GM10248 (cell line): ENCODE measurements around the gene TMEM270.

ENCODE experiments used
- CTCF ChIA-PET: fragments of 300-600 bp; sonication (Branson Sonifier 250); formaldehyde crosslinking; extraction: SDS; loops from one replicate; lab custom pipeline; 2021; ENCODE audit warnings: antibody characterized with exemption; lab: Yijun Ruan, JAX
- POLR2A ChIA-PET: fragments of 350-650 bp; sonication (Branson Sonifier 250); formaldehyde crosslinking; extraction: SDS; loops from one replicate; lab custom pipeline; 2020; ENCODE audit warnings: antibody characterized with exemption; lab: Yijun Ruan, JAX
- DNase-seq: peaks from one replicate; pipeline ENCODE4 v3.0.0; 2012; ENCODE audit errors: extremely low spot score
- TF ChIP-seq, protein P1 (sequence below): IDR thresholded peaks from 2 replicates; pipeline ENCODE4 v1.5.1; 2012; ENCODE audit warnings: mild to moderate bottlenecking, low read depth; ENCODE audit errors: extremely low read depth, missing control alignments, control extremely low read depth

Gene TMEM270

DNA sequence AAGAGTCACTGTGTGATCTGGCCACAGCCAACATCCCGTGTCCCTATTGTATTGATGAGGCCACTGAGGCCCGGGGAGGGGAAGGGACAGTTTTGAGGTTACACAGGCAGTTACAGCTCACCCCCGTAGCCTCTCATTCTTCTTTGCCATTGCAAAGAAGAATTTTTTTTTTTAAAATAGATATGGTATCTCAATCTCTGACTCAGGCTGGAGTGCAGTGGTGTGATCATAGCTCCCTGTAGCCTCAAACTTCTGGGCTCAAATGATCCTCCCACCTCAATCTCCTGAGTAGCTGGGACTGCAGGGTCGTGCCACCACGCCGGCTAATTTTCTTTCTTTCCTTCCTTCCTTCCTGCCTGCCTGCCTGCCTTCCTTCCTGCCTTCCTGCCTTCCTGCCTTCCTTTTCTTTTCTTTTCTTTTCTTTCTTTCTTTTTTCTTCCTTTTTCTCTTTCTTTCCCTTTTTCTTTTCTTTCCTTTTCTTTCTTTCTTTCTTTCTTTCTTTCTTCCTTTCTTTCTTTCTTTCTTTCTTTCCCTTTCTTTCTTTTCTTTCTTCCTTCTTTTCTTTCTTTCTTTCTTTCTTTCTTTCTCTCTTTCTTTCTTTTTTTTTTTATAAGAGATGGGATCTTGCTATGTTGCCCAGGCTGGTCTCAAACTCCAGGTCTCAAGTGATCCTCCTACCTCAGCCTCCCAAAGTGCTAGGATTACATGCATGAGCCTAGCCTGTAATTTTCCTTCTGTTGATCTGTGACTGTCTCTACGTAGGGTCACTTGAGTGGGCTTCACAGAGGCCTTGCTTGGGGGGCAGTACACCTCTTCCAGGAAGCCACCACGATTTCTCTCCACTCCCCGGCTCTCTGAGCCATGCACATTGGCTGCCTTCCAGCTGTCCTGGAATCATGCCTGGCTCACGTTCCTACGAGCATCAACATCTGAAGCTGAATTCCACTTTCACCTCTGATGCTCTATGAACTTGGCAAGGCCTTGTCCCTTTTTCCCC is 31.3 kb downstream of the TMEM270 start:
- TF ChIP-seq, protein P1, sequence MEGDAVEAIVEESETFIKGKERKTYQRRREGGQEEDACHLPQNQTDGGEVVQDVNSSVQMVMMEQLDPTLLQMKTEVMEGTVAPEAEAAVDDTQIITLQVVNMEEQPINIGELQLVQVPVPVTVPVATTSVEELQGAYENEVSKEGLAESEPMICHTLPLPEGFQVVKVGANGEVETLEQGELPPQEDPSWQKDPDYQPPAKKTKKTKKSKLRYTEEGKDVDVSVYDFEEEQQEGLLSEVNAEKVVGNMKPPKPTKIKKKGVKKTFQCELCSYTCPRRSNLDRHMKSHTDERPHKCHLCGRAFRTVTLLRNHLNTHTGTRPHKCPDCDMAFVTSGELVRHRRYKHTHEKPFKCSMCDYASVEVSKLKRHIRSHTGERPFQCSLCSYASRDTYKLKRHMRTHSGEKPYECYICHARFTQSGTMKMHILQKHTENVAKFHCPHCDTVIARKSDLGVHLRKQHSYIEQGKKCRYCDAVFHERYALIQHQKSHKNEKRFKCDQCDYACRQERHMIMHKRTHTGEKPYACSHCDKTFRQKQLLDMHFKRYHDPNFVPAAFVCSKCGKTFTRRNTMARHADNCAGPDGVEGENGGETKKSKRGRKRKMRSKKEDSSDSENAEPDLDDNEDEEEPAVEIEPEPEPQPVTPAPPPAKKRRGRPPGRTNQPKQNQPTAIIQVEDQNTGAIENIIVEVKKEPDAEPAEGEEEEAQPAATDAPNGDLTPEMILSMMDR, result no peak
- CTCF ChIA-PET, result interaction anchor here (1.5 kb wide), 1 partner anchor 135 kb away, joined by 3 read pairs; no protein-coding TSS in a partner anchor
- no peak for DNase-seq
- POLR2A ChIA-PET, result no interaction called here

DNA sequence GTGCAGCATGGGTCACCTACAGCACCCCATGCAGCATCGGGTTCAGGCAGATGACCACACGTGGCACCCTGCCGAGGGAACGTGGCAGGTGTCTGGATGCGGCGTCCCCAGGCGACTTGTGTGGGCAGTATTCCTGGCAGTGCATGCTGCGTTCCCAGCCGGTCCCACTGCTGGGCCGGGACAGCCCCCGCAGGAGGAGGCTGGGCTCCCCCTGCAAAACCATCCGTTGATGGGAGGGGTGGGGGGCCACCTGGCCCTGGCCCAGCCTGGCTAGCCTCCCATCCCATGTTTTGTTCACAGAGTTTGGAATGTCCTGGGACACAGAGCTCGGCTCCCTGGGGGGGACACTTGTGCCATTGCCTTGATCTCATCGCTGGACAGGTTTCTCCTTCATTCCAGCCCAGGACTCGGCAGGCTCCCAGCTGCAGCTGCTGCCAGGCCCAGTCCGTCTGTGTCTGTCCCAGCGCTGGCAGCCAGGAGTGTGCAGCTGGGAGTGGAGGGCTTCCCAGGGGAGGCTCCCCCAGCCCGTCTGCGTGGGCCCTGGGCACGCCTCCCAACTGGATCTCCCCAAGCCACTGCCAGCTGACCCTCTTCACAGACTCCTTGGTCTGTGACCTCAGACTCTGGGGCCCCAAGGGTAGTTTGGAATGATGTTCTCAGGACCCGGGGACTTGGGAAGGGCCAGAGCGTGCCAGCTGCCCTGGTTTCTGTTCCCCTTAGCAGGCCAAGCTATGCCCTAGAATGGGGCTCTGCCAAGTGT is 32.6 kb downstream of the TMEM270 start:
- ChIA-PET POLR2A (no interaction called here), CTCF (interaction anchor here (0.6 to 1.3 kb wide), 3 partner anchors 37 to 287 kb away, joined by 3 read pairs; no protein-coding TSS in a partner anchor)
- TF ChIP-seq, protein P1, result no peak
- no peak for DNase-seq

DNA sequence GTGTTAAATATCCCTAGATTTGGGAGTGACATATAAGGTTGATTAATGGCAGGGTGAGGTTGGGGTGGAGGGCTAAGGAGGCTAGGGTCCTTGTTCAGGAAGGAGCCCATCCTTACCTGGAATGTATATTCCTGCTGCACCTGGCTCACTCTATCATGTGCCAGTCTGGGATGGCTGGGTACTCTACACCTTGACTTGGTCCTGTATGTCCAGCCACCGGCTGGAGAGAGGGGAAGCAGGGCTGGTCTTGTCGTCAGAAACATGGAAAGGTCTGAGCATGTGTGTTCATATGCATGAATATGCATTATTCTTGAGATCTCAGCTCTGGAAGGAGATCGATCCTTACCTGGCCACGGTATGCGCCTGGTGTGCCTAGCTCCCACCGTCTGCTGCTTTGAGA is 33.2 kb downstream of the TMEM270 start:
- TF ChIP-seq, protein P1, result no peak
- POLR2A ChIA-PET, result no interaction called here
- CTCF ChIA-PET, result interaction anchor here (1.3 kb wide), 1 partner anchor 38 kb away, joined by 3 read pairs; no protein-coding TSS in a partner anchor
- DNase-seq, result no peak

DNA sequence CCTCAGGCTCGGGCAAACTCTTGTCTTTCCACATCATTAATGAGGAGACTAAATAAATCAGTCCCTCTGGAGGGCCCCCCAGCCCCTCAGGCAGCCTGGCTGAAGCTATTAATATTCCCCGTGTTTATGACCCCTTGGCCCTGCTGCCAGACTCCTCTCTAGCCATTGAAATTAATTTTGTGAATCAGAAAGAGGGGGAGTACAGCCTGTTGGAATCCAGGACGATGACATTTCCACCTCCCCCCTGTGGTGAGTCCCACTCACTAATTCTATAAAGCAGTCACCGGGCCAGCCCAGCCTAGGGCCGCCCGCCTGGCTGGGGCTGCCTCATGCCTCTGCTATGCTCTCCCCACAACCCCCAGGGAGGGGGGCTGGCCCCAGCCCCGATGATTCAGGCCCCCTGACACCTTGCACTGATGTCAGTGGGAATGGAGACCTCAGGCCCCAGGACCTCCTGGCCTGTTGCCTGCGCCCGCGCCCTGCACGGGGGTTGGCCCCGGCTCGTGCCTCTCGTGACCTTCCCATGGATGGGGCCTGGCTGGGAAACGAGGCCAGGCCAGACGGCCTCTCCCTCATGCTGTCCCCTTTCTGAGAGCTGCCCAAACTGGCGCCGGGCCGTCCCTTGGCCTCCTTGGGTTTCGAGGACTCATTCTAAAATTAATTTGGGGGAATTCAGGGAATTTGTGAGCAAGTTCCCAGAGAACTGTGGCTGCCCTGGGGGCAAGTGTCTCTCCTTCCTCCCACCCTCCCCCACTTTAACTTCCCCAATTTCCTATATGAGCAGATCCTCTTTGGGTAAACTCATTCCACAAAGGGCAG is 34.0 kb downstream of the TMEM270 start:
- POLR2A ChIA-PET, result no interaction called here
- DNase-seq, result no peak
- TF ChIP-seq, protein P1, result no peak
- CTCF ChIA-PET, result interaction anchor here (1.3 kb wide), 1 partner anchor 39 kb away, joined by 3 read pairs; no protein-coding TSS in a partner anchor

DNA sequence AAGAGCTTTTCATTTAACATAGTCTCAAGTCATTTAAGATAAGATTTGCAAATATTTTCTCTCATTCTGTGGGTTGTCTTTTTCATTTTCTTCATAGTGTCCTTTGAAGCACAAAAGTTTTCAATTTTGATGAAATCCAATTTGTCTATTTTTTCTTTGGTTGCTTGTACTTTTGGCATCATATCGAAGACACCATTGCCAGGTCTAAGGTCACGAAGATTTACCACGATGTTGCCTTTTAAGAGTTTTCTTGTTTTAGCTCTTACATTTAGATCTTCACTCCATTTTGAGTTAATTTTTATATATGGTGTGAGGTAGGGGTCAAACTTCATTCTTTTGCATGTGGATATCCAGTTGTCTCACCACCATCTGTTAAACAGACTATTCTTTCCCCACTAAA is 34.7 kb downstream of the TMEM270 start:
- ChIA-PET CTCF (no interaction called here), POLR2A (no interaction called here)
- no peak for DNase-seq
- TF ChIP-seq, protein P1, result no peak

DNA sequence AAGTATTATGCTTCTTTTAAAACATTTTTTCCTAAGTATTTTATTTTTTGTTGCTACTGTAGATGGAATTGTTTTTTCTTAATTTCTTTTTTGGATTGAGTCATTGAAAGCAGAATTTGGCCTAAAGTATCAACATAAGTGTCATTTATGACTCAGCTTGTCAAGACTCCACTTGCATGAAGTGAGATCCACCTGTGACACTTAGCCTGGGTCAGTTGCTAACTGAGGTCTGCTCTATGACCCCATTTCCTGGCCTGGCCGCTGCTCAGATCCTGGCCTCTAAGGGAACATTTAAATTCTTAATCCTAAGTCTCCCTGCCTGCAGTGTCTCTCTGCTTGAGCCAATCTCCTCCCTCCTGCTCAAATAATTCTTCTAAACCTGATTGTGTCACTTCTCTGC is 35.5 kb downstream of the TMEM270 start:
- TF ChIP-seq, protein P1, result no peak
- ChIA-PET CTCF (interaction anchor here (0.6 to 1.4 kb wide), 2 partner anchors 11 to 130 kb away, joined by 3 to 4 read pairs; no protein-coding TSS in a partner anchor), POLR2A (no interaction called here)
- no peak for DNase-seq
